Measurements from ENCODE around the gene ARID1B. TPM values are rescaled to one million over a fixed set of nuclear protein-coding genes. Genes with fewer than 3 reads are reported as not detected.

The ARID1B gene
- total and polyA plus RNA-seq, 2 donors (not counting 1 experiment from before 2014, with no cell fraction given): 47.2 to 280 TPM

DNA sequence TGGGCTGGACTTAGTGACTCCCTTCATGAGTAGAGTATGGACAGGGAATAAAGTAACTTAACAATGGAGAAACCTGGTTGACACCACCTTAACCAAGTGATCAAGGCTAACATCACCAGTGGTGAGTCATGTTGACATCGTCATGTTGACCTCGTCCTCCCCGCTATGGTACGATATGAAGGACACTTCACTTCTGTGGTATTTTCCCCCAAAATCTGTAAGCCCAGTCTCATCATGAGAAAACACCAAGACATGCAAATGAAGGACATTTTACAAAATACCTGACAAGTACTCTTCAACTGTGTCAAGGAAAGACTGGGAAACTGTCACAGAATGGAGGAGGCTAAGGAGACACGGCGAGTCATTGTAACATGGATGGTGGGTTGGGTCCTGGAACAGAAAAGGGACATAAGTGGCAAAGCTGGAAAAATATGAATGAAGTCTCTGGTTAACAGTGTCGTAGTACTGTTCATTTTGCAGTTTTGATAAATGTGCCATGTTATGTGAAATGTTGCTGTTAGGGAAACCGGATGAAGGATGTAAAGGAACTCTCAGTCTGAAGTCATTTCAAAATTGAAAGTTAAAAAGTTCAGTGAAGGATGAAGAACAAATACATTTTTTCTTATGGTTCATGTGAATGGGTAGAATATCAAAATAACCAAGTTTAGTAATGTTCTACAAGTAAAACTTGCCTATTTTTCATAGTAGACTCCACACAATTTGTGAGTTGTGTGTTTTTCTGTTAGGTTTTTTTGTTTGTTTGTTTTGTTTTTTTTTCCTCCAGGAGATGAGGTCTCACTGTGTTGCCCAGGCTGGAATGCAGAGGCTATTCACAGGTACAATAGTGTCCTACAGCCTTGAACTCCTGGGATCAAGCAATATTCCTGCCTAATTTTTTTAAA is 298.6 kb downstream of the ARID1B start:
- Histone ChIP-seq H3K9ac (ENCODE audit: low read length) (peak overlapping the region; percentile 30), H3K79me2 (ENCODE audit: control insufficient read depth, insufficient read depth, low read length) (peaks cover 88% of the 10 kb centered on the region), H3K27me3 (replicated peaks in 1 of 4; ENCODE audit: control extremely low read depth in 1 of 4, control insufficient read depth in 3 of 4, insufficient read depth in 4 of 4, low read length in 3 of 4) (no peaks in the 10 kb centered on the region), H3K4me3 (ENCODE audit: control extremely low read depth in 1 of 5, extremely low read depth in 1 of 5, insufficient read depth in 1 of 5, low read depth in 2 of 5, low read length in 4 of 5) (peak overlapping the region in 1 of 5 experiments; percentile 36), H3K27ac (ENCODE audit: low read length in 2 of 2) (peak overlapping the region; percentile 37 to 44), H3K4me2 (replicated peaks; ENCODE audit: low read depth, low read length, poor library complexity, severe bottlenecking) (peak overlapping the region; percentile 47), H2AFZ (ENCODE audit: insufficient read depth, low read depth, low read length, poor library complexity, severe bottlenecking) (peak overlapping the region; percentile 17), H3K36me3 (replicated peaks in 1 of 2; ENCODE audit: control extremely low read depth in 1 of 2, control insufficient read depth in 1 of 2, extremely low read depth in 1 of 2, insufficient read depth in 2 of 2, low read length in 1 of 2) (peaks cover 0 to 6% of the 10 kb centered on the region in 2 experiments), H4K20me1 (ENCODE audit: control insufficient read depth, insufficient read depth, low read length, poor library complexity, severe bottlenecking) (peaks cover 18% of the 10 kb centered on the region), H3K9me3 (ENCODE audit: control extremely low read depth in 1 of 3, control insufficient read depth in 2 of 3, insufficient read depth in 1 of 3, low read length in 2 of 3) (peaks cover 0 to 4% (median 2%) of the 10 kb centered on the region in 3 donors), H3K4me1 (ENCODE audit: control insufficient read depth in 2 of 2, insufficient read depth in 2 of 2, low read length in 2 of 2) (peaks cover 38 to 58% of the 10 kb centered on the region in 2 donors)
- POLR2A ChIA-PET: no interaction called here
- intact Hi-C loops (cut with micrococcal nuclease): loop anchor here (2.0 kb wide), 1 partner anchor 21 kb away; no protein-coding TSS in a partner anchor
- TF ChIP-seq EZH2 (IDR thresholded peaks at IDR 0.05; ENCODE audit: borderline replicate concordance, insufficient read depth, low read depth, low read length, poor library complexity, severe bottlenecking): no peak
- TF ChIP-seq, protein P1, sequence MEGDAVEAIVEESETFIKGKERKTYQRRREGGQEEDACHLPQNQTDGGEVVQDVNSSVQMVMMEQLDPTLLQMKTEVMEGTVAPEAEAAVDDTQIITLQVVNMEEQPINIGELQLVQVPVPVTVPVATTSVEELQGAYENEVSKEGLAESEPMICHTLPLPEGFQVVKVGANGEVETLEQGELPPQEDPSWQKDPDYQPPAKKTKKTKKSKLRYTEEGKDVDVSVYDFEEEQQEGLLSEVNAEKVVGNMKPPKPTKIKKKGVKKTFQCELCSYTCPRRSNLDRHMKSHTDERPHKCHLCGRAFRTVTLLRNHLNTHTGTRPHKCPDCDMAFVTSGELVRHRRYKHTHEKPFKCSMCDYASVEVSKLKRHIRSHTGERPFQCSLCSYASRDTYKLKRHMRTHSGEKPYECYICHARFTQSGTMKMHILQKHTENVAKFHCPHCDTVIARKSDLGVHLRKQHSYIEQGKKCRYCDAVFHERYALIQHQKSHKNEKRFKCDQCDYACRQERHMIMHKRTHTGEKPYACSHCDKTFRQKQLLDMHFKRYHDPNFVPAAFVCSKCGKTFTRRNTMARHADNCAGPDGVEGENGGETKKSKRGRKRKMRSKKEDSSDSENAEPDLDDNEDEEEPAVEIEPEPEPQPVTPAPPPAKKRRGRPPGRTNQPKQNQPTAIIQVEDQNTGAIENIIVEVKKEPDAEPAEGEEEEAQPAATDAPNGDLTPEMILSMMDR (IDR thresholded peaks at IDR 0.05): no peak
- CTCF ChIA-PET: no interaction called here
- Mint-ChIP-seq H3K9me3 (ENCODE audit: insufficient read depth) (no peaks in the 10 kb centered on the region), H3K4me3 (peak overlapping the region; percentile 86), H3K27me3 (no peaks in the 10 kb centered on the region), H3K27ac (peak overlapping the region; percentile 76), H3K4me1 (peaks cover 78% of the 10 kb centered on the region)
- 73% methylated on average over 7 of the region's 8 CpGs for WGBS (ENCODE audit: insufficient coverage)
- DNase-seq (no peak), ATAC-seq (ENCODE audit: low read depth) (peak; percentile 28)

DNA sequence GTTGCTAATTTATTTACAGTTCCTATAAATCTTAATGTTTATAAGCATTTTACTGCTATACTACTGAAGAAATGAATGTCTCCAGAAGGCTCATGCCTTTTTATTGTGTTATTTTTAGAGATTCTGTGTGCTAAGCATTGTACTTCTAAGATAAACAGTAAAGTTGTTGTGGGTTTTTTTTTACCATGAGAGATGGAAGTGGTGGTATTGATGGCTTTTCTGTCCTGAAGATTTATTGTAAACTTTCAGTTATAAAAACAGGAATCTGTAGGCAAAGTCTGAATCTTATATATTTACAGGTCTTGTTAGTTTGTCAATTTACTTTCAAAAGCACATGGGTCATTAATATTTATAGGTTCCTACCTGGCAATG is 299.3 kb downstream of the ARID1B start:
- POLR2A ChIA-PET: no interaction called here
- Mint-ChIP-seq H3K27me3 (no peaks in the 10 kb centered on the region), H3K27ac (peak overlapping the region; percentile 76), H3K4me3 (peak overlapping the region; percentile 48), H3K9me3 (ENCODE audit: insufficient read depth) (no peaks in the 10 kb centered on the region), H3K4me1 (peaks cover 77% of the 10 kb centered on the region)
- CTCF ChIA-PET: no interaction called here
- H3K36me3 ChIP-seq (replicated peaks in 1 of 2; ENCODE audit: control extremely low read depth in 1 of 2, control insufficient read depth in 1 of 2, extremely low read depth in 1 of 2, insufficient read depth in 2 of 2, low read length in 1 of 2): peaks cover 0 to 6% of the 10 kb centered on the region in 2 experiments
- H3K9me3 ChIP-seq (ENCODE audit: control extremely low read depth in 1 of 3, control insufficient read depth in 2 of 3, insufficient read depth in 1 of 3, low read length in 2 of 3): peaks cover 0 to 4% (median 2%) of the 10 kb centered on the region in 3 donors
- no peak overlapping the region for H2AFZ ChIP-seq (ENCODE audit: insufficient read depth, low read depth, low read length, poor library complexity, severe bottlenecking)
- H3K4me3 ChIP-seq (ENCODE audit: control extremely low read depth in 1 of 5, extremely low read depth in 1 of 5, insufficient read depth in 1 of 5, low read depth in 2 of 5, low read length in 4 of 5): peak overlapping the region in 1 of 5 experiments; percentile 36
- TF ChIP-seq EZH2 (IDR thresholded peaks at IDR 0.05; ENCODE audit: borderline replicate concordance, insufficient read depth, low read depth, low read length, poor library complexity, severe bottlenecking): no peak
- TF ChIP-seq, protein P1 (IDR thresholded peaks at IDR 0.05): no peak
- peak overlapping the region; percentile 37 to 44 for H3K27ac ChIP-seq (ENCODE audit: low read length in 2 of 2)
- H3K27me3 ChIP-seq (replicated peaks in 1 of 4; ENCODE audit: control extremely low read depth in 1 of 4, control insufficient read depth in 3 of 4, insufficient read depth in 4 of 4, low read length in 3 of 4): no peaks in the 10 kb centered on the region
- peak overlapping the region; percentile 47 for H3K4me2 ChIP-seq (replicated peaks; ENCODE audit: low read depth, low read length, poor library complexity, severe bottlenecking)
- peaks cover 21% of the 10 kb centered on the region for H4K20me1 ChIP-seq (ENCODE audit: control insufficient read depth, insufficient read depth, low read length, poor library complexity, severe bottlenecking)
- intact Hi-C loops (cut with micrococcal nuclease): loop anchor here (2.0 kb wide), 1 partner anchor 22 kb away; no protein-coding TSS in a partner anchor
- ATAC-seq (ENCODE audit: low read depth) (no peak), DNase-seq (no peak)
- peaks cover 88% of the 10 kb centered on the region for H3K79me2 ChIP-seq (ENCODE audit: control insufficient read depth, insufficient read depth, low read length)
- H3K9ac ChIP-seq (ENCODE audit: low read length): peak overlapping the region; percentile 30
- peaks cover 42 to 60% of the 10 kb centered on the region in 2 donors for H3K4me1 ChIP-seq (ENCODE audit: control insufficient read depth in 2 of 2, insufficient read depth in 2 of 2, low read length in 2 of 2)
